Measurements from ENCODE around the gene GANC.
A peak's percentile ranks its signal among the peaks of the same experiment; 100 is the strongest.

Gene GANC

GRCh38 chr15:42375941-42376340 lies 102.9 kb downstream of the GANC start:
- Histone ChIP-seq H3K79me2 (ENCODE audit: insufficient read depth, low read length) (no peaks in the 10 kb centered on the region), H3K27me3 (ENCODE audit: insufficient read depth, low read length, poor library complexity, severe bottlenecking) (no peaks in the 10 kb centered on the region), H3K9me3 (ENCODE audit: insufficient read depth, low read depth, low read length) (no peaks in the 10 kb centered on the region; the same call in 1 of the 2 replicates), H3K9ac (ENCODE audit: low read depth, low read length, poor library complexity, severe bottlenecking) (no peak overlapping the region), H3K36me3 (ENCODE audit: insufficient read depth, low read length) (no peaks in the 10 kb centered on the region), H4K20me1 (ENCODE audit: insufficient read depth, low read length, poor library complexity, severe bottlenecking) (no peaks in the 10 kb centered on the region), H3K4me1 (ENCODE audit: insufficient read depth, low read length, poor library complexity, severe bottlenecking) (peaks cover 3% of the 10 kb centered on the region), H3F3A (ENCODE audit: low read depth) (no peaks in the 10 kb centered on the region), H2AFZ (ENCODE audit: low read length) (no peak overlapping the region), H3K4me3 (ENCODE audit: low read length, poor library complexity, severe bottlenecking) (no peak overlapping the region), H3K4me2 (ENCODE audit: low read depth, low read length, poor library complexity, severe bottlenecking) (peak overlapping the region; percentile 23), H3K9me2 (replicated peaks; ENCODE audit: low read depth, low read length) (no peaks in the 10 kb centered on the region)
- no peak for TF ChIP-seq CTCF (conservative IDR thresholded peaks at IDR 0.05; ENCODE audit: low read length)
- no peak for TF ChIP-seq EZH2phosphoT487 (IDR thresholded peaks at IDR 0.05; ENCODE audit: borderline replicate concordance)

GRCh38 chr15:42378011-42378410 lies 105.0 kb downstream of the GANC start:
- Histone ChIP-seq H3F3A (ENCODE audit: low read depth) (no peaks in the 10 kb centered on the region), H3K79me2 (ENCODE audit: insufficient read depth, low read length) (no peaks in the 10 kb centered on the region), H3K9me3 (ENCODE audit: insufficient read depth, low read depth, low read length) (no peaks in the 10 kb centered on the region; the same call in 1 of the 2 replicates), H2AFZ (ENCODE audit: low read length) (no peak overlapping the region), H3K4me1 (ENCODE audit: insufficient read depth, low read length, poor library complexity, severe bottlenecking) (peaks cover 3% of the 10 kb centered on the region), H3K9ac (ENCODE audit: low read depth, low read length, poor library complexity, severe bottlenecking) (no peak overlapping the region), H3K27me3 (ENCODE audit: insufficient read depth, low read length, poor library complexity, severe bottlenecking) (no peaks in the 10 kb centered on the region), H3K4me2 (ENCODE audit: low read depth, low read length, poor library complexity, severe bottlenecking) (no peak overlapping the region), H3K4me3 (ENCODE audit: low read length, poor library complexity, severe bottlenecking) (no peak overlapping the region), H4K20me1 (ENCODE audit: insufficient read depth, low read length, poor library complexity, severe bottlenecking) (no peaks in the 10 kb centered on the region), H3K9me2 (replicated peaks; ENCODE audit: low read depth, low read length) (no peaks in the 10 kb centered on the region), H3K36me3 (ENCODE audit: insufficient read depth, low read length) (no peaks in the 10 kb centered on the region)
- TF ChIP-seq EZH2phosphoT487 (IDR thresholded peaks at IDR 0.05; ENCODE audit: borderline replicate concordance) (no peak), CTCF (conservative IDR thresholded peaks at IDR 0.05; ENCODE audit: low read length) (no peak)

- Histone ChIP-seq H3K27me3 (ENCODE audit: insufficient read depth, low read length, poor library complexity, severe bottlenecking) (no peaks in the 10 kb centered on the region), H2AFZ (ENCODE audit: low read length) (peak overlapping the region; percentile 49), H3K9ac (ENCODE audit: low read depth, low read length, poor library complexity, severe bottlenecking) (peak overlapping the region; percentile 10), H3K4me2 (ENCODE audit: low read depth, low read length, poor library complexity, severe bottlenecking) (peak overlapping the region; percentile 6), H3K36me3 (ENCODE audit: insufficient read depth, low read length) (no peaks in the 10 kb centered on the region), H3K4me1 (ENCODE audit: insufficient read depth, low read length, poor library complexity, severe bottlenecking) (peaks cover 22% of the 10 kb centered on the region), H3K4me3 (ENCODE audit: low read length, poor library complexity, severe bottlenecking) (no peak overlapping the region), H3K79me2 (ENCODE audit: insufficient read depth, low read length) (no peaks in the 10 kb centered on the region), H4K20me1 (ENCODE audit: insufficient read depth, low read length, poor library complexity, severe bottlenecking) (no peaks in the 10 kb centered on the region), H3K9me3 (ENCODE audit: insufficient read depth, low read depth, low read length) (no peaks in the 10 kb centered on the region), H3K9me2 (replicated peaks; ENCODE audit: low read depth, low read length) (no peaks in the 10 kb centered on the region), H3F3A (ENCODE audit: low read depth) (no peaks in the 10 kb centered on the region)
- TF ChIP-seq CTCF (conservative IDR thresholded peaks at IDR 0.05; ENCODE audit: low read length) (no peak), EZH2phosphoT487 (IDR thresholded peaks at IDR 0.05; ENCODE audit: borderline replicate concordance) (no peak)
Observed at GRCh38 chr15:42384597-42384996, 111.6 kb downstream of the GANC start.
